Measurements from ENCODE around the gene WNK1.
"Not testable (repeated sequence)": the region's sequence is repeated elsewhere in the genome, so short reads cannot be mapped to it uniquely, and the experiment has no call there.

Gene WNK1

GRCh38 chr12:749751-750270, 2.6 kb upstream of the WNK1 start:
- DNase-seq: no peak

GRCh38 chr12:750366-751191, 1.8 kb upstream of the WNK1 start:
- DNase-seq: no peak

GRCh38 chr12:751192-751998, 984 bp upstream of the WNK1 start:
- DNase-seq: peak; percentile 96

GRCh38 chr12:752695-753610, 574 bp downstream of the WNK1 start:
- DNase-seq: peak; percentile 69

GRCh38 chr12:753611-754472, 1.5 kb downstream of the WNK1 start:
- DNase-seq: peak; percentile 57

GRCh38 chr12:754473-754820, 2.1 kb downstream of the WNK1 start:
- no peak for DNase-seq

- DNase-seq: no peak
These were observed 2.6 kb downstream of the WNK1 start for GRCh38 chr12:754851-755562.

GRCh38 chr12:759628-760027, 7.2 kb downstream of the WNK1 start:
- DNase-seq: no peak

- DNase-seq: no peak
These were observed 8.9 kb downstream of the WNK1 start for GRCh38 chr12:761256-761655.

- no peak for DNase-seq
These were observed 13.5 kb downstream of the WNK1 start for GRCh38 chr12:765840-766239.

GRCh38 chr12:768434-768833, 16.1 kb downstream of the WNK1 start:
- DNase-seq: no peak

GRCh38 chr12:770479-770878, 18.1 kb downstream of the WNK1 start:
- DNase-seq: no peak

- no peak for DNase-seq
These were observed 19.8 kb downstream of the WNK1 start for GRCh38 chr12:772056-772697.

GRCh38 chr12:774051-774614, 21.8 kb downstream of the WNK1 start:
- no peak for DNase-seq

GRCh38 chr12:775973-776771, 23.8 kb downstream of the WNK1 start:
- DNase-seq: not testable (repeated sequence)

- DNase-seq: not testable (repeated sequence)
These were observed 24.5 kb downstream of the WNK1 start for GRCh38 chr12:776772-777373.

- DNase-seq: no peak
These were observed 25.2 kb downstream of the WNK1 start for GRCh38 chr12:777550-778047.

- DNase-seq: no peak
These were observed 26.2 kb downstream of the WNK1 start for GRCh38 chr12:778615-779014.
